WTC11 (cell line): ENCODE measurements around the gene ACTG2. TPM values are rescaled to one million over a fixed set of nuclear protein-coding genes. Genes with fewer than 3 reads are reported as not detected.

Source experiments
- ATAC-seq: fragments of 200-7000 bp; cut with Tn5 transposase; 2 replicates; pipeline ENCODE4 v1.10.0; 2021; ENCODE audit warnings: mild to moderate bottlenecking, moderate library complexity
- CTCF ChIA-PET: fragments of 300-600 bp; sonication (Branson Sonifier 250); formaldehyde crosslinking; loops from one replicate; lab custom pipeline; 2021; ENCODE audit warnings: antibody characterized with exemption; lab: Charles Lee
- POLR2A ChIA-PET: fragments of 350-600 bp; sonication (Branson Sonifier 250); formaldehyde crosslinking; loops from one replicate; lab custom pipeline; 2021; ENCODE audit warnings: antibody characterized with exemption; lab: Charles Lee
- DNase-seq: peaks from one replicate; pipeline ENCODE4 v3.0.0; 2021; ENCODE audit warnings: low spot score
- H3K27ac Mint-ChIP-seq: 2 replicates; pipeline ENCODE4 v1.8.0; 2021; ENCODE audit warnings: mixed read lengths
- H3K27me3 Mint-ChIP-seq: 2 replicates; pipeline ENCODE4 v1.8.0; 2021; ENCODE audit warnings: low read depth, mild to moderate bottlenecking, moderate library complexity, mixed read lengths
- H3K36me3 Mint-ChIP-seq: 2 replicates; pipeline ENCODE4 v1.8.0; 2021; ENCODE audit warnings: mixed read lengths
- H3K4me1 Mint-ChIP-seq: 2 replicates; pipeline ENCODE4 v1.8.0; 2022; ENCODE audit warnings: mixed read lengths
- H3K4me3 Mint-ChIP-seq: 2 replicates; pipeline ENCODE4 v1.8.0; 2021; ENCODE audit warnings: mild to moderate bottlenecking, moderate library complexity, mixed read lengths
- H3K9me3 Mint-ChIP-seq: 2 replicates; pipeline ENCODE4 v1.8.0; 2021; ENCODE audit warnings: mixed read lengths
- CBFB ChIP-seq: sonication (generic); formaldehyde crosslinking; IDR thresholded peaks from 2 replicates; pipeline ENCODE4 v1.8.1; 2022; ENCODE audit warnings: mild to moderate bottlenecking, low read depth, missing genetic modification reagents
- ELF4 ChIP-seq: sonication (generic); formaldehyde crosslinking; IDR thresholded peaks from 2 replicates; pipeline ENCODE4 v1.8.1; 2022; ENCODE audit warnings: low read depth, mild to moderate bottlenecking, moderate library complexity, missing genetic modification reagents
- ESRRA ChIP-seq: sonication (generic); formaldehyde crosslinking; IDR thresholded peaks from 2 replicates; pipeline ENCODE4 v1.8.1; 2022; ENCODE audit warnings: mild to moderate bottlenecking, missing genetic modification reagents, borderline replicate concordance
- ETV6 ChIP-seq: sonication (generic); formaldehyde crosslinking; IDR thresholded peaks from 2 replicates; pipeline ENCODE4 v1.8.1; 2022; ENCODE audit warnings: mild to moderate bottlenecking, missing genetic modification reagents
- FOXJ3 ChIP-seq: sonication (generic); formaldehyde crosslinking; IDR thresholded peaks from 2 replicates; pipeline ENCODE4 v1.9.0; 2021; ENCODE audit warnings: missing genetic modification reagents, mild to moderate bottlenecking, borderline replicate concordance
- GABPB1 ChIP-seq: sonication (generic); formaldehyde crosslinking; IDR thresholded peaks from 2 replicates; pipeline ENCODE4 v1.8.1; 2023; ENCODE audit warnings: mild to moderate bottlenecking, missing genetic modification reagents
- JUN ChIP-seq: sonication (generic); formaldehyde crosslinking; IDR thresholded peaks from 2 replicates; pipeline ENCODE4 v1.8.0; 2023; ENCODE audit warnings: mild to moderate bottlenecking, missing genetic modification reagents
- MYBL2 ChIP-seq: sonication (generic); formaldehyde crosslinking; IDR thresholded peaks from 2 replicates; pipeline ENCODE4 v1.8.1; 2023; ENCODE audit warnings: mild to moderate bottlenecking, moderate library complexity, missing genetic modification reagents
- NFATC4 ChIP-seq: fragments of 250-450 bp; sonication (Bioruptor Pico); IDR thresholded peaks from 2 replicates; pipeline ENCODE4 v1.9.0; 2021; ENCODE audit warnings: mild to moderate bottlenecking
- NR1H2 ChIP-seq: sonication (generic); formaldehyde crosslinking; IDR thresholded peaks from 2 replicates; pipeline ENCODE4 v1.9.0; 2021; ENCODE audit warnings: mild to moderate bottlenecking, moderate library complexity, missing genetic modification reagents
- OVOL2 ChIP-seq: fragments of 250-450 bp; sonication (Bioruptor Pico); IDR thresholded peaks from 2 replicates; pipeline ENCODE4 v1.9.0; 2021; ENCODE audit warnings: mild to moderate bottlenecking, borderline replicate concordance
- RELA ChIP-seq: sonication (generic); formaldehyde crosslinking; IDR thresholded peaks from 2 replicates; pipeline ENCODE4 v1.8.1; 2022; ENCODE audit warnings: missing genetic modification reagents, mild to moderate bottlenecking, borderline replicate concordance
- SMAD3 ChIP-seq: sonication (generic); formaldehyde crosslinking; IDR thresholded peaks from 2 replicates; pipeline ENCODE4 v1.8.0; 2022; ENCODE audit warnings: missing genetic modification reagents, mild to moderate bottlenecking, borderline replicate concordance
- SMAD4 ChIP-seq: sonication (generic); formaldehyde crosslinking; IDR thresholded peaks from 2 replicates; pipeline ENCODE4 v1.8.0; 2022; ENCODE audit warnings: mild to moderate bottlenecking, missing genetic modification reagents
- TP53 ChIP-seq: sonication (generic); formaldehyde crosslinking; IDR thresholded peaks from 2 replicates; pipeline ENCODE4 v1.8.1; 2023; ENCODE audit warnings: mild to moderate bottlenecking, missing genetic modification reagents
- ZNF416 ChIP-seq: fragments of 250-450 bp; sonication (Bioruptor Pico); IDR thresholded peaks from 2 replicates; pipeline ENCODE4 v1.9.0; 2021; ENCODE audit warnings: mild to moderate bottlenecking, inconsistent platforms
- total RNA-seq: library from RNA; stranded (reverse); gene quantifications from 3 replicates; pipeline ENCODE4 v1.2.3, GENCODE V29; 2021
- TF ChIP-seq, protein P1 (sequence below): sonication (generic); formaldehyde crosslinking; IDR thresholded peaks from 2 replicates; pipeline ENCODE4 v1.8.0; 2023; ENCODE audit warnings: mild to moderate bottlenecking, missing genetic modification reagents
- TF ChIP-seq, protein P2 (sequence below): sonication (generic); formaldehyde crosslinking; IDR thresholded peaks from 2 replicates; pipeline ENCODE4 v1.8.1; 2023; ENCODE audit warnings: mild to moderate bottlenecking, missing genetic modification reagents, moderate library complexity
- TF ChIP-seq, protein P3 (sequence below): fragments of 200-600 bp; IDR thresholded peaks from 2 replicates; pipeline ENCODE4 v1.8.0; 2022; ENCODE audit warnings: antibody characterized with exemption
- TF ChIP-seq, protein P4 (sequence below): sonication (generic); formaldehyde crosslinking; IDR thresholded peaks from 2 replicates; pipeline ENCODE4 v1.8.0; 2023; ENCODE audit warnings: missing genetic modification reagents
- TF ChIP-seq, protein P5 (sequence below): sonication (generic); formaldehyde crosslinking; IDR thresholded peaks from 2 replicates; pipeline ENCODE4 v1.8.1; 2022; ENCODE audit warnings: low read depth, mild to moderate bottlenecking, moderate library complexity, missing genetic modification reagents, borderline replicate concordance
- TF ChIP-seq, protein P6 (sequence below): sonication (generic); formaldehyde crosslinking; IDR thresholded peaks from 2 replicates; pipeline ENCODE4 v1.8.0; 2022; ENCODE audit warnings: mild to moderate bottlenecking, missing genetic modification reagents
- TF ChIP-seq, protein P7 (sequence below): sonication (generic); formaldehyde crosslinking; conservative IDR thresholded peaks from 2 replicates; pipeline ENCODE4 v1.8.1; 2022; ENCODE audit warnings: mild to moderate bottlenecking, missing genetic modification reagents
- TF ChIP-seq, protein P8 (sequence below): sonication (generic); formaldehyde crosslinking; IDR thresholded peaks from 2 replicates; pipeline ENCODE4 v1.8.0; 2022; ENCODE audit warnings: mild to moderate bottlenecking, missing genetic modification reagents
- TF ChIP-seq, protein P9 (sequence below): sonication (generic); formaldehyde crosslinking; IDR thresholded peaks from 2 replicates; pipeline ENCODE4 v1.8.0; 2022; ENCODE audit warnings: mild to moderate bottlenecking, missing genetic modification reagents

Gene ACTG2
- total RNA-seq, 1 experiment from 2014 or later = 2.7 TPM

DNA sequence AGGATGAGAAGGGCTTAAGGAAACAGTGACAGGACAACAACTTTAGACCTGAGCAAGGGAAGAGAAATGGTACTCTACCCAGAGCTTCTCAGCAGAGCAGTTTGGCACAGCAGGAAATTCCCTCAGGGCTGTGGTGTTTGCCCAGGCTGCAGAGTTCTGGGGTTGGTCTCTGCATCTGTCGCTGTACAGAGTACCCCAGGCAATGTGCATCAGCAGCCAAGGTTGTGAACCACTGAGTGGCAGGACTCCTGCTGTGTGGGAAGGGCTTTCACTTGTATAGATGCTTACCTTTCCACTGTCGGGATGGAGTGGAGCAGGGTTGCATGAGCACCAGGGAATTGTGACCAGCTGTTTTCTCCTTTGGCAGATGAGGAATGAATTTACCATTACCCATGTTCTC lies 42.8 kb upstream of the ACTG2 start (continued):
- TF ChIP-seq ESRRA (CRISPR knock-in tag) = no peak
- TF ChIP-seq, protein P1, sequence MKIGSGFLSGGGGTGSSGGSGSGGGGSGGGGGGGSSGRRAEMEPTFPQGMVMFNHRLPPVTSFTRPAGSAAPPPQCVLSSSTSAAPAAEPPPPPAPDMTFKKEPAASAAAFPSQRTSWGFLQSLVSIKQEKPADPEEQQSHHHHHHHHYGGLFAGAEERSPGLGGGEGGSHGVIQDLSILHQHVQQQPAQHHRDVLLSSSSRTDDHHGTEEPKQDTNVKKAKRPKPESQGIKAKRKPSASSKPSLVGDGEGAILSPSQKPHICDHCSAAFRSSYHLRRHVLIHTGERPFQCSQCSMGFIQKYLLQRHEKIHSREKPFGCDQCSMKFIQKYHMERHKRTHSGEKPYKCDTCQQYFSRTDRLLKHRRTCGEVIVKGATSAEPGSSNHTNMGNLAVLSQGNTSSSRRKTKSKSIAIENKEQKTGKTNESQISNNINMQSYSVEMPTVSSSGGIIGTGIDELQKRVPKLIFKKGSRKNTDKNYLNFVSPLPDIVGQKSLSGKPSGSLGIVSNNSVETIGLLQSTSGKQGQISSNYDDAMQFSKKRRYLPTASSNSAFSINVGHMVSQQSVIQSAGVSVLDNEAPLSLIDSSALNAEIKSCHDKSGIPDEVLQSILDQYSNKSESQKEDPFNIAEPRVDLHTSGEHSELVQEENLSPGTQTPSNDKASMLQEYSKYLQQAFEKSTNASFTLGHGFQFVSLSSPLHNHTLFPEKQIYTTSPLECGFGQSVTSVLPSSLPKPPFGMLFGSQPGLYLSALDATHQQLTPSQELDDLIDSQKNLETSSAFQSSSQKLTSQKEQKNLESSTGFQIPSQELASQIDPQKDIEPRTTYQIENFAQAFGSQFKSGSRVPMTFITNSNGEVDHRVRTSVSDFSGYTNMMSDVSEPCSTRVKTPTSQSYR (CRISPR knock-in tag) = no peak
- TF ChIP-seq CBFB (CRISPR knock-in tag) = no peak
- TF ChIP-seq, all 79 proteins: peak for 0

DNA sequence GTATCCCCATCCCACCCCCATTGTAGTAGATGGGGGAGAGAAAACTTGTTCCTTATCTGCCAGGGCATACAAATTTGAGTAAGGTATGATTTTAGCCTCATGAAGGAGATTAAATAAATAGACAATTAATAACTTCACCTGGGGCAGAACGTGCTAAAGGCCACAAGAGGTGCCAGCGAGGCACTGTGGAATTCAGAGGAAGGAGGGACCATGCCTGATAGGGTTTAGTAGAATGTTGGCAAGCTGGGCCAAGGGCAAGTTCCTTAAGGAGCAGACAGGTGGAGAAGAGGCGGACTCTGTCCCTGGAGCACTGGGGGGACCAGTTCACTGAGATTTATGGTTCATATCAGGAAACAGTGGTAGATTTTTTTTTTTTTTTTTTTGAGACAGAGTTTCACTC lies 41.5 kb upstream of the ACTG2 start:
- Mint-ChIP-seq H3K27me3 (no peaks in the 10 kb centered on the region), H3K36me3 (peaks cover 53% of the 10 kb centered on the region), H3K27ac (no peak overlapping the region), H3K4me1 (no peaks in the 10 kb centered on the region), H3K9me3 (no peaks in the 10 kb centered on the region), H3K4me3 (no peak overlapping the region)
- POLR2A ChIA-PET = no interaction called here
- CTCF ChIA-PET = interaction anchor here (0.5 to 1.2 kb wide), 5 partner anchors 12 to 528 kb away, joined by 3 to 5 read pairs (median 3); no protein-coding TSS in a partner anchor
- DNase-seq (peak; percentile 18), ATAC-seq (peak; percentile 86)
- TF ChIP-seq JUN (CRISPR knock-in tag) = no peak
- TF ChIP-seq NFATC4 (CRISPR knock-in tag) = no peak
- no peak for TF ChIP-seq SMAD4 (CRISPR knock-in tag)
- no peak for TF ChIP-seq ZNF416
- TF ChIP-seq, protein P2, sequence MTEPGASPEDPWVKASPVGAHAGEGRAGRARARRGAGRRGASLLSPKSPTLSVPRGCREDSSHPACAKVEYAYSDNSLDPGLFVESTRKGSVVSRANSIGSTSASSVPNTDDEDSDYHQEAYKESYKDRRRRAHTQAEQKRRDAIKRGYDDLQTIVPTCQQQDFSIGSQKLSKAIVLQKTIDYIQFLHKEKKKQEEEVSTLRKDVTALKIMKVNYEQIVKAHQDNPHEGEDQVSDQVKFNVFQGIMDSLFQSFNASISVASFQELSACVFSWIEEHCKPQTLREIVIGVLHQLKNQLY (CRISPR knock-in tag) = no peak
- no peak for TF ChIP-seq ELF4 (CRISPR knock-in tag)
- TF ChIP-seq, protein P3, sequence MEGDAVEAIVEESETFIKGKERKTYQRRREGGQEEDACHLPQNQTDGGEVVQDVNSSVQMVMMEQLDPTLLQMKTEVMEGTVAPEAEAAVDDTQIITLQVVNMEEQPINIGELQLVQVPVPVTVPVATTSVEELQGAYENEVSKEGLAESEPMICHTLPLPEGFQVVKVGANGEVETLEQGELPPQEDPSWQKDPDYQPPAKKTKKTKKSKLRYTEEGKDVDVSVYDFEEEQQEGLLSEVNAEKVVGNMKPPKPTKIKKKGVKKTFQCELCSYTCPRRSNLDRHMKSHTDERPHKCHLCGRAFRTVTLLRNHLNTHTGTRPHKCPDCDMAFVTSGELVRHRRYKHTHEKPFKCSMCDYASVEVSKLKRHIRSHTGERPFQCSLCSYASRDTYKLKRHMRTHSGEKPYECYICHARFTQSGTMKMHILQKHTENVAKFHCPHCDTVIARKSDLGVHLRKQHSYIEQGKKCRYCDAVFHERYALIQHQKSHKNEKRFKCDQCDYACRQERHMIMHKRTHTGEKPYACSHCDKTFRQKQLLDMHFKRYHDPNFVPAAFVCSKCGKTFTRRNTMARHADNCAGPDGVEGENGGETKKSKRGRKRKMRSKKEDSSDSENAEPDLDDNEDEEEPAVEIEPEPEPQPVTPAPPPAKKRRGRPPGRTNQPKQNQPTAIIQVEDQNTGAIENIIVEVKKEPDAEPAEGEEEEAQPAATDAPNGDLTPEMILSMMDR = no peak
- no peak for TF ChIP-seq OVOL2 (CRISPR knock-in tag)
- no peak for TF ChIP-seq RELA (CRISPR knock-in tag)
- no peak for TF ChIP-seq ETV6 (CRISPR knock-in tag)
- TF ChIP-seq, protein P4, sequence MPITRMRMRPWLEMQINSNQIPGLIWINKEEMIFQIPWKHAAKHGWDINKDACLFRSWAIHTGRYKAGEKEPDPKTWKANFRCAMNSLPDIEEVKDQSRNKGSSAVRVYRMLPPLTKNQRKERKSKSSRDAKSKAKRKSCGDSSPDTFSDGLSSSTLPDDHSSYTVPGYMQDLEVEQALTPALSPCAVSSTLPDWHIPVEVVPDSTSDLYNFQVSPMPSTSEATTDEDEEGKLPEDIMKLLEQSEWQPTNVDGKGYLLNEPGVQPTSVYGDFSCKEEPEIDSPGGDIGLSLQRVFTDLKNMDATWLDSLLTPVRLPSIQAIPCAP = no peak
- TF ChIP-seq FOXJ3 (CRISPR knock-in tag) = no peak
- TF ChIP-seq, protein P5, sequence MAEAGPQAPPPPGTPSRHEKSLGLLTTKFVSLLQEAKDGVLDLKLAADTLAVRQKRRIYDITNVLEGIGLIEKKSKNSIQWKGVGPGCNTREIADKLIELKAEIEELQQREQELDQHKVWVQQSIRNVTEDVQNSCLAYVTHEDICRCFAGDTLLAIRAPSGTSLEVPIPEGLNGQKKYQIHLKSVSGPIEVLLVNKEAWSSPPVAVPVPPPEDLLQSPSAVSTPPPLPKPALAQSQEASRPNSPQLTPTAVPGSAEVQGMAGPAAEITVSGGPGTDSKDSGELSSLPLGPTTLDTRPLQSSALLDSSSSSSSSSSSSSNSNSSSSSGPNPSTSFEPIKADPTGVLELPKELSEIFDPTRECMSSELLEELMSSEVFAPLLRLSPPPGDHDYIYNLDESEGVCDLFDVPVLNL (CRISPR knock-in tag) = no peak

DNA sequence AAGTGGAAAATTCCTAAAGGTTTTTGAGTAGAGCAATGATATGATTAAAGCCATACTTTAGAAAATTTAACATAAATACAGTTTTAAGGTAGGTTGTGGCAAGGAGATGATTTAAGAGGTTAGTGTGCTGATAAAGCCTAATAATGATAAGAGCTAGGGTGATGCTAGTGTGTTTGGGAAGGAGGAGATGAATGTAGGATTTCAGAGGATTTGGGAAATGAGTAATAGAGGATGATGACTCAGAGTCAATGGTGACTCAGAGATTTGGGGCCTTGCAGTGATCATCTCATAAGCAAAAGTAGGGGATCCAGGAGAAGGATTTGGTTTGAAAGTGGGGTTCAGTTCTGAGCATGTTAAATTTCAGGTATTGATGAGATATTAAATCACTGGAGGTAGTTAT lies 40.8 kb upstream of the ACTG2 start:
- no peak overlapping the region for H3K27ac Mint-ChIP-seq
- DNase-seq = no peak
- CTCF ChIA-PET = interaction anchor here (0.7 to 1.2 kb wide), 2 partner anchors 13 to 528 kb away, joined by 3 read pairs; no protein-coding TSS in a partner anchor
- no peaks in the 10 kb centered on the region for H3K4me1 Mint-ChIP-seq
- no peaks in the 10 kb centered on the region for H3K27me3 Mint-ChIP-seq
- no peak overlapping the region for H3K4me3 Mint-ChIP-seq
- no peaks in the 10 kb centered on the region for H3K9me3 Mint-ChIP-seq
- no peak for ATAC-seq
- peaks cover 53% of the 10 kb centered on the region for H3K36me3 Mint-ChIP-seq
- POLR2A ChIA-PET = no interaction called here
- TF ChIP-seq NR1H2 (CRISPR knock-in tag) (no peak), SMAD3 (CRISPR knock-in tag) (no peak), NFATC4 (CRISPR knock-in tag) (no peak), GABPB1 (CRISPR knock-in tag) (no peak), MYBL2 (no peak), TP53 (CRISPR knock-in tag) (no peak)
- TF ChIP-seq, protein P6, sequence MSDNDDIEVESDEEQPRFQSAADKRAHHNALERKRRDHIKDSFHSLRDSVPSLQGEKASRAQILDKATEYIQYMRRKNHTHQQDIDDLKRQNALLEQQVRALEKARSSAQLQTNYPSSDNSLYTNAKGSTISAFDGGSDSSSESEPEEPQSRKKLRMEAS (CRISPR knock-in tag) = no peak
- TF ChIP-seq, protein P7, sequence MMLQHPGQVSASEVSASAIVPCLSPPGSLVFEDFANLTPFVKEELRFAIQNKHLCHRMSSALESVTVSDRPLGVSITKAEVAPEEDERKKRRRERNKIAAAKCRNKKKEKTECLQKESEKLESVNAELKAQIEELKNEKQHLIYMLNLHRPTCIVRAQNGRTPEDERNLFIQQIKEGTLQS (CRISPR knock-in tag) = no peak
- TF ChIP-seq, protein P8, sequence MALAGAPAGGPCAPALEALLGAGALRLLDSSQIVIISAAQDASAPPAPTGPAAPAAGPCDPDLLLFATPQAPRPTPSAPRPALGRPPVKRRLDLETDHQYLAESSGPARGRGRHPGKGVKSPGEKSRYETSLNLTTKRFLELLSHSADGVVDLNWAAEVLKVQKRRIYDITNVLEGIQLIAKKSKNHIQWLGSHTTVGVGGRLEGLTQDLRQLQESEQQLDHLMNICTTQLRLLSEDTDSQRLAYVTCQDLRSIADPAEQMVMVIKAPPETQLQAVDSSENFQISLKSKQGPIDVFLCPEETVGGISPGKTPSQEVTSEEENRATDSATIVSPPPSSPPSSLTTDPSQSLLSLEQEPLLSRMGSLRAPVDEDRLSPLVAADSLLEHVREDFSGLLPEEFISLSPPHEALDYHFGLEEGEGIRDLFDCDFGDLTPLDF = no peak
- TF ChIP-seq, protein P9, sequence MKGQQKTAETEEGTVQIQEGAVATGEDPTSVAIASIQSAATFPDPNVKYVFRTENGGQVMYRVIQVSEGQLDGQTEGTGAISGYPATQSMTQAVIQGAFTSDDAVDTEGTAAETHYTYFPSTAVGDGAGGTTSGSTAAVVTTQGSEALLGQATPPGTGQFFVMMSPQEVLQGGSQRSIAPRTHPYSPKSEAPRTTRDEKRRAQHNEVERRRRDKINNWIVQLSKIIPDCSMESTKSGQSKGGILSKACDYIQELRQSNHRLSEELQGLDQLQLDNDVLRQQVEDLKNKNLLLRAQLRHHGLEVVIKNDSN (CRISPR knock-in tag) = no peak
